GM12892 (cell line): ENCODE data around the gene FYB2.

Source experiments
- POLR2A ChIP-seq: IDR thresholded peaks from 2 replicates; pipeline ENCODE4 v1.6.1; 2011; ENCODE audit warnings: low read depth, low read length, control low read depth
- POLR2AphosphoS5 ChIP-seq: IDR thresholded peaks from 2 replicates; pipeline ENCODE4 v1.6.1; 2011; ENCODE audit warnings: low read depth, low read length, control low read depth

DNA sequence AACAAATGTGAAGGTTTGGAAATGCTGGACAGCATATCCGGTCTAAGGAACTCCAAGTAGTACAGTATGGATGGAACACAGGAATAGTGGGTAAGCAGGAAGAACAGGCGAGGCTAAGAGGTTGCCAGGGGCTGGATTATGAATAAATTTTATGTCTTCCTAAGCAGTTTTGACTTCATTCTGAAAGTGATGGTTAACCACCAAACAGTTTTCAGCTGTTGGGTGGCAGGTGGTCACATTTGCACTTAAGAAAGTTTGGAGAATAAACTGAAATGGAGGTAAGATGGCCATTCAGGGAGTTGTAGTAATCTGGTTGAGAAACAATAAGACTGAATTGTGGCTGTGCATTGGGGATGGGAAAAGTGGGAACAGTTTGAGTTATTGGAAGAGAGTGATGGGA, 90.2 kb downstream of the FYB2 start:
- no peak for TF ChIP-seq POLR2A
- TF ChIP-seq POLR2AphosphoS5, result no peak
